Mammary epithelial cell (primary cell): Measurements from ENCODE around the gene BCDIN3D.

Experiments used
- CTCF ChIP-seq, 2 donors: IDR thresholded peaks in 1 of 2; conservative IDR thresholded peaks in 1 of 2; 2 replicates each; pipeline ENCODE4 v1.5.1; 2011 to 2012; ENCODE audit warnings: inconsistent platforms in 2 of 2, low read length in 2 of 2, mild to moderate bottlenecking in 2 of 2, control low read depth in 1 of 2, low read depth in 1 of 2; ENCODE audit not compliant: insufficient read depth in 1 of 2; ENCODE audit errors: extremely low read depth in 1 of 2
- EZH2 ChIP-seq: IDR thresholded peaks from 2 replicates; pipeline ENCODE4 v1.6.1; 2012; ENCODE audit warnings: low read length, inconsistent platforms, borderline replicate concordance

GRCh38 chr12:49891476-49891875 lies 48.6 kb upstream of the BCDIN3D start:
- TF ChIP-seq CTCF (conservative IDR thresholded peaks at IDR 0.05 in 1 of 2, IDR thresholded peaks at IDR 0.05 in 1 of 2; ENCODE audit: extremely low read depth in 1 of 2, insufficient read depth in 1 of 2, low read depth in 1 of 2, low read length in 2 of 2) (no peak), EZH2 (no peak)
